ENCODE measurements around the gene CDK9.
"Not testable (repeated sequence)": the region's sequence is repeated elsewhere in the genome, so short reads cannot be mapped to it uniquely, and the experiment has no call there.

The CDK9 gene

DNA sequence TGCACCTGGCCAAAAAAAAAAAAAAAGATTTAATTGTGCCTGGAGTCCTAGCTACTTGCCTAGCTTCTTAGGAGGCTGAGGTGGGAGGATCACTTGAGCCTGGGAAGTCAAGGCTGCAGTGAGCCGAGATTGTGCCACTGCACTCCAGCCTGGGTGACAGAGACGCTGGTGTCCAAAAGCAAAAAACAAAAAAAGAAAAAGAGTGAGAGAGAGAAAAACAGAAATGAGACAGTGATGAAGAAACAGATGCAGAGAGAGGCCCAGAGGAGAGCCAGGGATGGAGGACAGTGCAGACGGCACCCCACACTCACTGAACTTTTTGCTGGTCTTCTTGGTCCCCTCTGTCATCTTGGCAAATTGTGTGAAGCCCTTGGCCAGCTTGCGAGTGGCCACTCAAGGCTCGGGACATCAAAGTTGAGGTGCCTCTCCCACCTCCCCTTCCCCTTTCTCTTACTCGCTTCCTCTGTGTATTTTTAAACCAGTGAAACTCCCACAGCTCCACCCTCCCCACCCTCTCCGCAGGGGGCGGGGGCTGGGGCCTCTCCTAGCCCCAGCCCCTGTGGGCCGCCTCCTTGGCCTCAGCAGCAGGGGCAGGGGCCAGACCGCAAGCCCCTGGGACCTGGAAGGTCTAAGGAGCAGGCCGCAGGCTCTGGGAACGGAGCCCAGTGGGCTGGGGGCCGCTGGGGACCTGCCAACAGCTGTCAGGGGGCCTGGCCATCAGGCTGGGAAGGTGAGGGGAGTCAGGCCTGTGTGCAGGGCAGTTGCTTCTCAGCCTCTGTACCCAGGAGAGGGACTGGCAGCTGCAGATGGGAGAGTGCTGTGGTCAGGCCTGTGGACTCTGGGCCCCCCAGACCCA, 7.3 kb upstream of the CDK9 start, which contains the start of gene SH2D3C:
Gene SH2D3C, minus strand, starts transcription at position 387 of the 856 bp plus-strand sequence. Its CDS starts 39 bp downstream, at position 348.
- TF ChIP-seq, protein P1, sequence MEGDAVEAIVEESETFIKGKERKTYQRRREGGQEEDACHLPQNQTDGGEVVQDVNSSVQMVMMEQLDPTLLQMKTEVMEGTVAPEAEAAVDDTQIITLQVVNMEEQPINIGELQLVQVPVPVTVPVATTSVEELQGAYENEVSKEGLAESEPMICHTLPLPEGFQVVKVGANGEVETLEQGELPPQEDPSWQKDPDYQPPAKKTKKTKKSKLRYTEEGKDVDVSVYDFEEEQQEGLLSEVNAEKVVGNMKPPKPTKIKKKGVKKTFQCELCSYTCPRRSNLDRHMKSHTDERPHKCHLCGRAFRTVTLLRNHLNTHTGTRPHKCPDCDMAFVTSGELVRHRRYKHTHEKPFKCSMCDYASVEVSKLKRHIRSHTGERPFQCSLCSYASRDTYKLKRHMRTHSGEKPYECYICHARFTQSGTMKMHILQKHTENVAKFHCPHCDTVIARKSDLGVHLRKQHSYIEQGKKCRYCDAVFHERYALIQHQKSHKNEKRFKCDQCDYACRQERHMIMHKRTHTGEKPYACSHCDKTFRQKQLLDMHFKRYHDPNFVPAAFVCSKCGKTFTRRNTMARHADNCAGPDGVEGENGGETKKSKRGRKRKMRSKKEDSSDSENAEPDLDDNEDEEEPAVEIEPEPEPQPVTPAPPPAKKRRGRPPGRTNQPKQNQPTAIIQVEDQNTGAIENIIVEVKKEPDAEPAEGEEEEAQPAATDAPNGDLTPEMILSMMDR (IDR thresholded peaks at IDR 0.05; ENCODE audit: borderline replicate concordance, control extremely low read depth, extremely low read depth, insufficient read depth, missing control alignments): no peak
- in situ Hi-C loops (cut with MboI; ENCODE audit: low sequenced_read_pairs, unreplicated experiment): no loop called here
- peak; percentile 64 for DNase-seq (ENCODE audit: low spot score)

DNA sequence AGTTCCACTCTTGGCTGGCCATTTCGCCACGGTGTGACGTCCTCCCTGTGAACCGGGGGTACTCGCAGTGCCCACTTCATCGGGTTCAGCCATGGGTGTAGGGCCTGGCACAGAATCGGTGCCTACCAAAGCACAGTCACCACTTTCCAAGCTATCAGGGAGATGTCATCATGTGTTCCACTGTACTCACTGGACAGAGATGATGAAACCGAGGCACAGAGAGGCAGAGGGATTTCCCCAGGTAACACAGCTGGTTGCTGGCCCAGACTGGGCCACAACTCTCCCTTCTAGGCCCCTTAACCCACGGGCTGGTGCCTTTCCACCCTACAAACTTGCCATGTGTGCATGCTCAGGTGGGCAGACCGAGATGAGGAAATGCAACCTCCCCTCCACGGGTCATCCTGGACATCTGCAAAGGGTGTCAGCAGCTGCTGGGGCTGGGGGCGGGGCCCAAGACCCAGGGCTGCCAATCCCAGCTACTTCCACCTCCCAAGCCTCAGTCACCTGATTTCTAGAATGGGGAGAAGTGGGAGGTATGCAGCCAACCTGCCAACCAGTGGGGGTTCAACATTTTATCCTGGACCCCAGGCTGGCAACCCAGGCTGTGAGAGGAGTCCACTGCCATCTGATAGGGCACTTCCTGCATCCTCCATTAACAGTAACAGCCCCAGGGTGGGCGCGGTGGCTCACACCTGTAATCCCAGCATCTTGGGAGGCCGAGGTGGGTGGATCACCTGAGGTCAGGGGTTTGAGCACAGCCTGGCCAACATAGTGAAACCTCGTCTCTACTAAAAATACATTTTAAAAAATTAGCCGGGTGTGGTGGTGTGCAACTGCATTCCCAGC, 6.5 kb upstream of the CDK9 start:
- in situ Hi-C loops (cut with MboI; ENCODE audit: low sequenced_read_pairs, unreplicated experiment): no loop called here
- peak; percentile 67 for DNase-seq (ENCODE audit: low spot score)
- TF ChIP-seq, protein P1 (IDR thresholded peaks at IDR 0.05; ENCODE audit: borderline replicate concordance, control extremely low read depth, extremely low read depth, insufficient read depth, missing control alignments): no peak

DNA sequence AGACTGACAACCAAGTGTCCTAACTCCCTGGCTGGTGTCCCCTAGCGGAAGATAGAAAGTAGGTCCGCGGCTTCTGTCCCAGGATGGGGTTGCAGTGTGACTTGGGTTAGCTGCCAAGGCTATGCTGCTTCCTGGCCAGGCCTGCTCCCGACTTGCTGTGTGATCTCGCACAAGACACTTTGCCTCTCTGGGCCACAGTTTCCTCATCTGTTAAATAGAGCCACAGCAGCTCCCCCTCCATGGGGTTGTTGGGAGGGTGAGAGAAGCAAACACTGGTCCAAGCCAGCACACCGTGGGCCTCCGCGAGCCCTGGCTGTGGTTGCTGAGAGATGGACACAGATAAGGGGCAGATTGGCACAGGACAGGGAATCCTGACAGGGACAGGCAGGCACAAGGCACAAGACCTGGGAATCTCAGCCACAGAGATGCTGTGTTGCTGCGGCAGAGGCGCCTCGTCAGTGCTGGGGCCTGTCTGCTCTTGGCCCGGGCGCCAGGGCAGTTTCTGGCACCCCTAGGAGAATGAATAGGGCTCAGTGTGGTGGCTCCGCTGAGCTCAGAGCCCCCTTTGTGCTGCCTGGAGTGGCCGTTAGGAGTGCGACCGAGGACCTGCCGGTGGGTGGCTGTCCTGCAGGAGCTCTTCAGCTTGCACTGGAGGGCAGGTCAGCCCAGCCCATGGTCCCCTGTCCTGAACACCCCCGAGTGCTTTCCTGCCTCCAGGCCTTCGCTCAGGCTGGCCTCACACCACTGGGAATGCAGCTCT, 5.5 kb upstream of the CDK9 start:
- TF ChIP-seq, protein P1 (IDR thresholded peaks at IDR 0.05; ENCODE audit: borderline replicate concordance, control extremely low read depth, extremely low read depth, insufficient read depth, missing control alignments): no peak
- no peak for DNase-seq (ENCODE audit: low spot score)
- in situ Hi-C loops (cut with MboI; ENCODE audit: low sequenced_read_pairs, unreplicated experiment): no loop called here

DNA sequence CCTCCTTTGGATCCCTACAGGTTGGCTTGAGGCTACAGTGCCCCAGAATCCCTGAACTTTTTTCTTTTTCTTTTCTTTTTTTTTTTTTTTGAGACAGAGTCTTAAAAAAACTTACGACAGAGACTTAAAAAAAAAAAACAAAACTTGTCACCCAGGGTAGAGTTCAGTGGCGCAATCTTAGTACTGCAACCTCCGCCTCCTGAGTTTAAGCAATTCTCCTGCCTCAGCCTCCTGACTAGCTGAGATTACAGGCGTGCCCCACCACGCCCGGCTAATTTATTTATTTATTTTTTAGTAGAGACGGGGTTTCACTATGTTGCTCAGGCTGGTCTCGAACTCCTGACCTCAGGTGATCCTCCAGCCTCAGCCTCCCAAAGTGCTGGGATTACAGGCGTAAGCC, 4.9 kb upstream of the CDK9 start:
- in situ Hi-C loops (cut with MboI; ENCODE audit: low sequenced_read_pairs, unreplicated experiment); DNase-seq (ENCODE audit: low spot score): not testable (repeated sequence)

DNA sequence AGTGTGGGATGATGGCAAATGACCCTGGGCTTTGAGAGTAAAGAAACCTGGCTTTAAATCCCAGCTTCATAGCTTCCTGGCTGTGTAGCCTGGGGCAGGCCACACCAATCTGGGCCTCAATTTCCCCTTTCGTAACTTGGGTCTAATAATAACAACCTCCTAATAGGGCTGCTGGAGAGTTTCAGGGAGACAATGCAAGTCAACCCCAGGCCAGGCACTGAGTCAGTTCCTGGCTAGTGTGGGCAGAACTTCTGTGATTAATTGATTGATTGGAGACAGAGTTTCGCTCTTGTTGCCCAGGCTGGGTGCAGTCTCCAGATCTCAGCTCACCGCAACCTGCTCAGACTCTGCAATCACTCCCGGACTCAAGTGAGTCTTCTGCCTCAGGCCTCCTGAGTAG, 4.0 kb upstream of the CDK9 start:
- in situ Hi-C loops (cut with MboI; ENCODE audit: low sequenced_read_pairs, unreplicated experiment): no loop called here
- no peak for DNase-seq (ENCODE audit: low spot score)
- TF ChIP-seq, protein P1 (IDR thresholded peaks at IDR 0.05; ENCODE audit: borderline replicate concordance, control extremely low read depth, extremely low read depth, insufficient read depth, missing control alignments): no peak

DNA sequence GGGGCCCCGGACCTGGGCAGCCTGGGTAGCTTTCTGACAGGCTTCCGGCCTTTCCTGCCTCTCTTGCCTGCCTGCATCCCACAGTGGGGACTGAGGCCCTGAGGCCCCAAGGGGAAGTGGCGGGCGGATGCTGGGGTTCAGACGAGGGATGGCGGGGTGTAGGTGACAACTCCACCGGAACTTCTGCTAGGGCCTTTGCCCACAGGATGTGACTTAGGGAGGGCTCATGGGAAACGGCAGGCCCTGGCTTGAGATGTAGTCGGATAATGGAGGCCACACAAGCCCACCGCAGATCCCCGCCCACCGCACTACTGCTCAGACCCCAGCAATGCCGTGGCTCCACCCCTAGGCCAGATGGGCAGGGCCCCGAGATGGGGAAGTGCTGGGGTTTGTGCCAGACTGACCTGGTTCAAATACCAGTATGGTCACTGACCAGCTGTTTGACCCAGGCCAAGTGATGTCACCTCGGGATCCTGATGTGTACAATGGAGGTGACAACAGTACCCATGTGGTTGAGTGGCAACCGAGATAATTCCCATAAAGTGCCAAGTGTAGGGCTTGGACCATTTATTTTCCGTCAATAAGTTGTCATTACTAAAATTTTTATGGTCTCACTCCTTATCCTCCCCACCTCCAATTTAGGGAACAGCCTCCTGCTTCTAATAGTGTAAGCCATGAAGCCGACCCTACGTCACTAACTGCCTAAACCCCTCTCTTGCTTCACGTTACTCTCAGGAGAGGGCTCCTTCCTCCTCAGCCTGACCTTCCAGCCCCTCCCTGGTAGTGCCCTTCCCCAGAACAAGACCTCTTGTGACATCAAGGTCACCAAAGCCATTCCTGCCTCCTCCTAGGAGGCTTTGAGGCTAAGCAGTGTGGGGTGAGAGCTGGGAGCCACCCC, 2.5 kb upstream of the CDK9 start:
- in situ Hi-C loops (cut with MboI; ENCODE audit: low sequenced_read_pairs, unreplicated experiment): no loop called here
- TF ChIP-seq, protein P1 (IDR thresholded peaks at IDR 0.05; ENCODE audit: borderline replicate concordance, control extremely low read depth, extremely low read depth, insufficient read depth, missing control alignments): no peak
- peak; percentile 69 for DNase-seq (ENCODE audit: low spot score)

All from GM13976 (cell line).